DND-41 (cell line): Measurements from ENCODE around the gene KLHL18.

Experiments
- EZH2 ChIP-seq: IDR thresholded peaks from 3 replicates; pipeline ENCODE4 v1.6.1; 2012; ENCODE audit warnings: borderline replicate concordance, low read depth, mild to moderate bottlenecking, moderate library complexity, low read length, inconsistent platforms; ENCODE audit not compliant: severe bottlenecking
- TF ChIP-seq, protein P1 (sequence below): IDR thresholded peaks from 2 replicates; pipeline ENCODE4 v1.5.1; 2012; ENCODE audit warnings: borderline replicate concordance, low read length, moderate library complexity, mild to moderate bottlenecking; ENCODE audit not compliant: poor library complexity, severe bottlenecking; ENCODE audit errors: extremely low read depth

DNA sequence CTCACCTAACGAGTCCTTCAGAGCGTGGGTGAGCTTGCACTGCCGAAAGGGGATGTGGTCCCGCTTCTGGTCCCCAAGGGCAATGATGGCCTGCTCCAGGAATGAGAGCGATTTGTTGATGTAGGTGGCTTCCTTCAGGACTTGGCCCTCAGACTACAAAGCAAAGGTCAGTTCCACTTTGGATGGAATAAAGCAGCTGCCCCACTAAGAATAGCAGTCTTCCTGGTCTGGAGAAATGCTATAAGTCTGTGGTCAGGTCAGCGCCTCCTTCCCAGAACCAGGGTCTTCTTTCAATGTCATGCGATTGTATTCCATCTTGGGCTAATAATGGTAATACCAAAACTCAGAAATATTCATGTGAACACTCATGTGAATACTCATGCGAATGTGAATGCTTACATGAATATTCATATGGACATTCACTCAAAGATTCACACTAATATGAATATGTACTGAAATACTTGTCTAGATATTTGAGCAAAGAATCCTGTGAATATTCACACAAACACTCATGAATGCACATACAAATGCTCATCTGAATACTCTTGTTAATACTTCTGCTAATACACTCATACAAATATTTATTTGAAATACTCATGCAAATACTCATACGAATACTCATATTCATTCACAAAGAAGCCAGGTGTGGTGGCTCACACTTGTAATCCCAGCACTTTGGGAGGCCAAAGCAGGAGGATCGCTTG lies 16.9 kb upstream of the KLHL18 start:
- no peak for TF ChIP-seq EZH2
- TF ChIP-seq, protein P1, sequence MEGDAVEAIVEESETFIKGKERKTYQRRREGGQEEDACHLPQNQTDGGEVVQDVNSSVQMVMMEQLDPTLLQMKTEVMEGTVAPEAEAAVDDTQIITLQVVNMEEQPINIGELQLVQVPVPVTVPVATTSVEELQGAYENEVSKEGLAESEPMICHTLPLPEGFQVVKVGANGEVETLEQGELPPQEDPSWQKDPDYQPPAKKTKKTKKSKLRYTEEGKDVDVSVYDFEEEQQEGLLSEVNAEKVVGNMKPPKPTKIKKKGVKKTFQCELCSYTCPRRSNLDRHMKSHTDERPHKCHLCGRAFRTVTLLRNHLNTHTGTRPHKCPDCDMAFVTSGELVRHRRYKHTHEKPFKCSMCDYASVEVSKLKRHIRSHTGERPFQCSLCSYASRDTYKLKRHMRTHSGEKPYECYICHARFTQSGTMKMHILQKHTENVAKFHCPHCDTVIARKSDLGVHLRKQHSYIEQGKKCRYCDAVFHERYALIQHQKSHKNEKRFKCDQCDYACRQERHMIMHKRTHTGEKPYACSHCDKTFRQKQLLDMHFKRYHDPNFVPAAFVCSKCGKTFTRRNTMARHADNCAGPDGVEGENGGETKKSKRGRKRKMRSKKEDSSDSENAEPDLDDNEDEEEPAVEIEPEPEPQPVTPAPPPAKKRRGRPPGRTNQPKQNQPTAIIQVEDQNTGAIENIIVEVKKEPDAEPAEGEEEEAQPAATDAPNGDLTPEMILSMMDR, result no peak
